Cardiac fibroblast (primary cell): ENCODE data around the gene SUGCT.

Experiments
- DNase-seq, 2 donors: peaks; one replicate each; pipeline versions ENCODE4 v3.0.0 to v3.0.0-alpha.2; 2010; ENCODE audit warnings: low read depth in 2 of 2
- H3K4me3 ChIP-seq, 2 donors: replicated peaks in 1 of 2; 1 replicate in 1 of 2; 2 replicates in 1 of 2; pipeline ENCODE4 v1.5.1; 2011; ENCODE audit warnings: low read depth in 2 of 2, low read length in 2 of 2, mild to moderate bottlenecking in 2 of 2, moderate library complexity in 1 of 2
- CTCF ChIP-seq: IDR thresholded peaks from one replicate; pipeline ENCODE4 v1.5.1; 2011; ENCODE audit warnings: low read depth, mild to moderate bottlenecking, low read length, inconsistent platforms

SUGCT gene

DNA sequence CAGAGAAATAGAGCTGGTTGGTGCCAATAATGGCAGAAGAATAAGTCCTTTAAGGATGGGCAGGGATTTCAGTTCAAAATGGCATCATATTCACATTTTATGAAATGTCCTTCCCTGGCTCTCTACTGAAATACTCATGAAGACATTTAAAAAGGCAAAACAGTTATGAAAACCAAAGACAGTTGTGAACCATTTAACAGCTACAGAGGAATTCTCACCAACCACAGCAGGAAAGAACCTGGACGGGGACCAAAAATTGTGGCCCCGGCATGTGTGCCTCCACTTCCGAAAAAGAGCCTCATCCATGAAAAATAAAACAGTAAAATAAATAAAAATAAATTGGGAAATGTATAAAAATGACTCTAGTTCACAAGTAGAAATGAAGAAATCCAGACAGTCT lies 539.5 kb downstream of the SUGCT start:
- no peak for DNase-seq
- no peak overlapping the region for H3K4me3 ChIP-seq
- TF ChIP-seq CTCF = no peak

DNA sequence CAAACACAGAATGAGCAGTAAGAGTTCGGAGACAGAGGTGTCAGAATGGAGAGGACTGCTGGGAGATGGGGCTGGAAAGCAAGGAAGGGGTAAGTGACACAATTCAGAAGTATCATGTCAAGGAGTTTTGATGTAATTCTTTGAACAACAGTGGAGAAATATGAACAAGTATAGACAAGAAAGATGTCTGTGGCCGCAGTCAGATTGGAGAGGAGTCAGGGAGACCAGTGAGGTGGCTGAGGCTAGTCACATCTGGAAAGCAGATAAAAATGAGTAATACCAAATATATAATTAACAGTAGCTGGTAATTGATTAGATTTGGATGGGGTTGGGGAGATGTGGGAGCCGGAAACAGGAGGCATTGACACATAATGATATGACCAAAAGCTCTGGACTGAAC lies 540.9 kb downstream of the SUGCT start:
- no peak for TF ChIP-seq CTCF
- DNase-seq = no peak
- H3K4me3 ChIP-seq = no peak overlapping the region

DNA sequence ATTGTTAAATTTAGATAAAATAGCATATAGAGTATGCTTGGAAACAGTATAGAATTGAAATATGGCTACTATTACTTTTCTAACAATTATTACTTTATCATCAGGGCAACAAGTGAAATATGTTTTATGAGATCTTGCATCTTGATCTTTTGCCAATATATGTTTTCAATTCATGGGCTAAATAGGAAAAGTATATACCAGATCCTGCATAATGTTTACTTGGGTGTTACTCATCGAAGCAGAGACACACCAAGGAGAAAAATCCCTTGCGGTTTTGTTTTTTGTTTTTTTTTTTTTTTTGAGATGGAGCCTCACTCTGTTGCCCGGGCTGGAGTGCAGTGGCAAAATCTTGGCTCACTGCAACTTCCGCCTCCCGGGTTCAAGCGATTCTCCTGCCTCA lies 541.4 kb downstream of the SUGCT start:
- TF ChIP-seq CTCF = no peak
- peak in 1 of 2 donors; percentile 15 for DNase-seq
- H3K4me3 ChIP-seq = no peak overlapping the region

DNA sequence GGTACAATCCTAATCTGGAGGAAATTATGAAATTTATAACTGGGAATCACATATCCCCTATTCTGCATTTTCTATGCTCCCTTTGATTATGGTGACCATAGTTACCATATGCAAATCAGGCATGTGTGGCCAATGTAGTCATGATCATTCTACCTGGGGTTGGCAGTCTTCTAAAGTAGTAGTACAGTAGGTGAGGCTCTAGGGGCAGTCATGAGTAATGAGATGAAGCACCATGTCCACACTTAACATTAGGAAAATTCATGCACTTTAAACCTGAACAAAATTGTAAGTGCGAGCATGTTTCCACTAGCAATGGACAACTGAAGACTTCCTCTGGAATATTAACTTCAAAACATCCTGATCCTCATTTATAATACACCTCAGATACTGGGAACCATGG lies 545.9 kb downstream of the SUGCT start:
- DNase-seq = peak; percentile 28 to 47
- no peak overlapping the region for H3K4me3 ChIP-seq
- peak; percentile 50 for TF ChIP-seq CTCF

GRCh38 chr7:40682696-40683095 lies 547.9 kb downstream of the SUGCT start:
- peak in 1 of 2 donors; percentile 43 for DNase-seq
- H3K4me3 ChIP-seq = no peak overlapping the region
- no peak for TF ChIP-seq CTCF

GRCh38 chr7:40694026-40694809 lies 559.4 kb downstream of the SUGCT start:
- no peak overlapping the region for H3K4me3 ChIP-seq
- no peak for TF ChIP-seq CTCF
- no peak for DNase-seq

GRCh38 chr7:40694991-40695390 lies 560.2 kb downstream of the SUGCT start:
- no peak for TF ChIP-seq CTCF
- no peak for DNase-seq
- no peak overlapping the region for H3K4me3 ChIP-seq
